ENCODE results near the gene FBXO30.

FBXO30 gene

DNA sequence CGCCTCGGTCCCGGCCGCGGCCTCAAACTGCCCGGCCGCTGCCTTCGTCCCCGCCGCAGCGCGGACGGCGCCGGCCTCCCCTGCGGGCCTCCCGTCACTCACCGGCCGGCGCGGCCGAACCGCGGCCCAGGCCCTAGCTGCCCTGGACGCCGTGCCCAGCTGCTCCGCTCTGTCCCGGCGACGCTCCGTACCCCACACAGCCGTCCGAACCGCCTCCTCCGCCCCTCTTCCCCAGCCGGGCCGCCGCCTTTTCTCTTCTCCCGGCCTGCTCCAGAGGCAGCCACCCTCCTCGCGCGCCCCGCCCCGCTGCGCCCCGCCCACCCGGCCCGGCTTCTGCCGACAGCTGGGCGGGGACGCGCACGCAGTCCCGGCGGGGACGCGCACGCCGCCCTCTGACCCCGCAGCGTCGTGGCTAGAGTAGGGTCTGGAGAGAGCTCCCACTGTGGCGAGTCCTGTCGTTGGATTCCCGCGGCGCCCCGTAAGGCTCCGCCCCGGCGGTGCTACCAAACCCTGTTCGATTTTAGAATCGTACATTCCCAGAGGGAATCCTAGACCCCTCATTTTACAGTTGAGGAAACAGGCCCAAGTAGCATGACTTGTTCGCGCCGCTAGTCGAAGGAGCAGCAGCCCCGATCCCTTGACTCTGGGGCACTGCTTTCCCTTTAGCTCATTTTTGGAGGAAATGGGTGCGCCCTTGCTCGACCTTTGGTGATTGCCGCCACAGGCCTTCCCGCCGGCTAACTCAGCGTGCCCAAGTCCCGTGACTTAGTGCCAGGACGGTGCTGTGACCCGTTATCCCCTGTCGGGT, at the start of gene FBXO30:
FBXO30 (minus strand) TSS at position 295 of the 808 bp plus-strand sequence. CDS start 8,390 bp downstream, outside the sequence.
- peak; percentile 87 for DNase-seq (ENCODE audit: low read depth)

DNA sequence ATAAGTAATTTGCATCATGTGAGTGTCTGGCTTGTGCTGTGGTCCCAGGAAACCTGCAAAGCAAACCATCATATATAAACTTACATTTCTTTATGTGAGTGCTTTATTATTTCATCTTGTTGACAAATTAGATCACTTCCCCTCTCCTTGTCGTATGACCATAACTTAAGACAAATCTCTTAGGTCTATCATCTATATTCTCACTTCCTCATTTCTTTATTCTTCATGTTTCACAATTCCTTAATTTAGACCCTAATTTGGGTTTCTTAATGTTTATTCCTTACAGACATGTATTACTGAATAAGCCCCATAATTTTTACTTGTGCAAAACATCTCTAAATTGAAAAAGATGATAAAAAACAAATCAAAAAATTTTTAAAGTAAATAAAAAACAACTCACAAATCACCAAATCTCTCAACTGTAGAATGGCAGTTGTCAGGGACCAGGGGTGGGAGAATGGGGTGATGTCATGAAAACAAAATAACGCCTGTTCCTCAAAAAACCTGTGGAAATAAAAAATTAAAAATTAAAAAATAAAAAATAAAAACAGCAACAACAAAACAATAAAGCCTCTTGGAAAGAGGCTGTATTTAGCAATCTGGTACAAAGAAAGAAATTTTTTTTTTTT, 49.5 kb upstream of the FBXO30 start:
- no peak for DNase-seq (ENCODE audit: low read depth)

- no peak for DNase-seq (ENCODE audit: low read depth)
Observed at GRCh38 chr6:145863366-145863765, 48.8 kb upstream of the FBXO30 start.

DNA sequence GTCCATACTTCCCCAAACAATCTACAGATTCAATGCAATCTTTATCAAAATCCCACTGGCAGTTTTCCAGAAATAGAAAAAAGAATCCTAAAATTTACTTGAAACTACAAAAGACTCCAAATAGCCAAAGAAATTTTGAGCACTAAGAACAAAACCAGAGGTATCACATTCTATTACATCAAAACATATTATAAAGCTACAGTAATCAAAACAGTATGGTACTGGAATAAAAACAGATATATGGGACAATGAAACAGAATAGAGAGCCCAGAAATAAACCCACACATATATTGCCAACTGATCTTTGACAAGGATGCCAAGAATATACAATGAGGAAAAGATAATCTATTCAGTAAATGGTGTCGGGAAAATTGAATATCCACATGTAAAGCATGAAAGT, 46.0 kb upstream of the FBXO30 start:
- DNase-seq (ENCODE audit: low read depth) = no peak

GRCh38 chr6:145850671-145851070, 36.1 kb upstream of the FBXO30 start:
- DNase-seq (ENCODE audit: low read depth) = no peak

- DNase-seq (ENCODE audit: low read depth) = no peak
Observed at GRCh38 chr6:145848541-145848940, 33.9 kb upstream of the FBXO30 start.

DNA sequence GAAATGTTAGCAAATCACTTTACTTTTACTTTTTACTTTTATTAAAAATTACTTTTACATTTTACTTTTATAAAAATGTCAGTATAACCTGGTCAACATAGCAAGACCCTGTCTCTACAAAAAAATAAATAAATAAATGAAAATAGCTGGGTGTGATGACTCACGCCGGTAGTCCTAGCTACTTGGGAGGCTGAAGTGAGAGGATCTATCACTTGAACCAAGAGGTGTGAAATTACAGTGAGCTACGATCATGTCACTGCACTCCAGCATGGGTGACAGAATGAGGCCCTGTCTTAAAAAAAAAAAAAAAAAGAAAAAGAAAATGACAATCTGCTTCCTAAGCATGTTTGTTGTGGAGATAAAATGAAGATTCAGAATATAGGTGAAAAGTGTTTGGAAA, 31.0 kb upstream of the FBXO30 start:
- DNase-seq (ENCODE audit: low read depth) = no peak

GRCh38 chr6:145844933-145845540, 30.4 kb upstream of the FBXO30 start:
- no peak for DNase-seq (ENCODE audit: low read depth)

- no peak for DNase-seq (ENCODE audit: low read depth)
Observed at GRCh38 chr6:145842693-145843546, 28.3 kb upstream of the FBXO30 start.

- no peak for DNase-seq (ENCODE audit: low read depth)
Observed at GRCh38 chr6:145841668-145842067, 27.1 kb upstream of the FBXO30 start.

DNA sequence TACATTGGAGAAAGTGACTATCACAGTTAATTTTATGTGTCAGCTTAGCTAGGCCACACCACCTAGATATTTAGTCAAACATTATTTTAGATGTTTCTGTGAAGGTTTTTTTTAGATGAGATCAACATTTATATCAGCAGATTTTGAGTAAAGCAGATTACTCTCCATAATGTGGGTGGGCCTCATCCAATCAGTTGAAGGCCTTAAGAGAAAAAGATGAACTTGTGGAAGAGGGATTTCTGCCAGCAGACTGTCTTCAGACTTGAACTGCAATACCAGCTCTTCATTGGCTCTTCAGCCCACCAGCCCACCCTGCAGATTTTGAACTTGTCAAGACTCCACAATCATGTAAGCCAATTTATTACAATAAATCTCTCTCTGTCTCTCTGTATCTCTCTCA, 25.1 kb upstream of the FBXO30 start:
- no peak for DNase-seq (ENCODE audit: low read depth)

DNA sequence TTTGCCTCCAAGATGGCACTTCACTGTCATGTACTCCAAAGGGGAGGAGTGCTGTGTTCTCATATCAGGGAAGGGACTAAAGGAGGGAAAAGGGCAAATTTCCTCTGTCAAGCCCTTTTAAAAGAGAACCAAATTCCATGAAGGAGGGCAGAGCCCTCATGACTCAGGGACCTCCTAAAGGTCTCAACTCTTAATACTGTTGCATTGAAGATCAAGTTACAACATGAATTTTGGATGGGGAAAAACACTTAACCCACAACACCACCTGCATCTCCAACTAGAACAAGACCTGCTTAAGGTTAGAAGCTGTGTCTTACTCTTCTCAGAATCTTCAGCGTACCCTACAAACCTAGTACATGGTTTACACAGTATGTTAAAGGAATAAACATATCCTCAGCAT, 23.7 kb upstream of the FBXO30 start:
- no peak for DNase-seq (ENCODE audit: low read depth)

- no peak for DNase-seq (ENCODE audit: low read depth)
Observed at GRCh38 chr6:145836772-145837171, 22.2 kb upstream of the FBXO30 start.

DNA sequence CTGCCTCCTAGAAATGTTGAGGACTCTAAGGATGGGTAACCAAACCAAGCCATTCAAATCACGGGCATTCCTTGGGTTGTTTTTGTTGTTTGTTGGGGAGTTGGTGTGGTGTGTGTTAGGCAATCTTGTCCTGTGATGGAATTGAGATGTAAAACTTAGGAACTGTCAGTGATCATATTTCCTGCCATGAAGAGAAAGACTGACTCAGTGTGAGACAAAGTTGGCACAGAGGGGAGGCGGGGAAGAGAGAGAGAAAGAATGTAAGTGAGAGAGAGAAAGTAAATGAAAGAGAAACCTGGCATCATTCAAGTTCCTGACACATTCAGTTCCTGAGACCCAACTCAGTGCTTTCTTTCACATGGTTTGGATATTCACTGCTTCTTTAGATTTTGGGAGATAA, 21.6 kb upstream of the FBXO30 start:
- DNase-seq (ENCODE audit: low read depth) = no peak

DNA sequence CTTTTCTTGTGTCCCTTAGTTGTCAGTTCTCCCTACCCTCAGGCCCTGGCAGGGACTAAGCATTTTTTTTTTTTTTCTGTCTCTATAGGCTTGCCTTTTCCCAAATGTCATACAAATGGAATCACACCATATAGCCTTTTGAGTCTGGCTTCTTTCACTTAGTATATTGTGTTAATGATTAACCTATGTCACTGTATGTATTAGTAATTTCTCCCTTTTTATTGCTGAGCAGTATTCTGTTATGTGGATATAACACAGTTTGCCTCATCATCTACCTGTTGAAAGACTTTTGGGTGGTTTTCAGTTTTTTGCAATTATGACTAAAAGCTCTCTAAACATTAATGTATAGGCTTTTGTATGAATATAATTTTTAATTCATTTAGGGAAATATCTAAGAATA, 16.0 kb upstream of the FBXO30 start:
- DNase-seq (ENCODE audit: low read depth) = no peak

- no peak for DNase-seq (ENCODE audit: low read depth)
Observed at GRCh38 chr6:145829950-145830349, 15.4 kb upstream of the FBXO30 start.

DNA sequence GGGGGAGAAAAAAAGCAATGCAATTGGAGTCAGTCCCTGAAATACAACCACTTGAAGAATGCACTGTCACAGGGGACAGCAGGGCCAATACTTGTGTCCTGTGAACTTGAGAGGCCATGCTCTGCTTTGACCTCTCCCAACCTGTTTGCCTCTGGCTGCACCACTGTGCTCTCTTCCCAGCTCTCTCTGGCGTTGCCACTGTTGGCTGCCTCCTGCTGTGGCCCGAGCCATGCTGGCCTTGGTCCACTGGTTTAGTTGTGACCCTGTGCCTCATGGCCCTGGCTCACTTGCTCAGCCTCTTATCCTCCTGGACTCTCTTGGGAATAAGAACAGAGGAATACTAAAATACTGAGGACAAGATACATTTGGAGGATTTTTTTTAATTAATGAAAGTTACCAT, 14.5 kb upstream of the FBXO30 start:
- DNase-seq (ENCODE audit: low read depth) = no peak

DNA sequence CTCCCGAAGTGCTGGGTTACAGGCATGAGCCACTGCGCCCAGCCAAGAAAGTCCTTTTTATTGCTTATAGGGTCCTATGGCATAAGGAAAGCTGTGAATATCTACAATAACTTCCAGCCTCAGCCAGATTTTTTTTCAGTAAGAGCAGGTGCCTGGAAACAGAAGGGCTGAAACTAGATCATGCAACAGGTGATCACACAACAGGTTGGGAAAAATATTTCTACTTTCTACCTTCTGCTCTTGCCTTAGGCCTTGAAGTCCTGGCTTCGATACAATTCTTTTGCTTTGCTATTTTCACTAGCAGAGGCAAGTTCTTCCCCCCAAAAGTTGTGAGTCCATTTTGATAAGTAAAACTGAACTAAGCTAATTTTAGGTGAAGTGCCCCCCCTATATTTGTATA, 9.7 kb upstream of the FBXO30 start:
- no peak for DNase-seq (ENCODE audit: low read depth)

GRCh38 chr6:145823328-145823944, 8.8 kb upstream of the FBXO30 start:
- DNase-seq (ENCODE audit: low read depth) = no peak

DNA sequence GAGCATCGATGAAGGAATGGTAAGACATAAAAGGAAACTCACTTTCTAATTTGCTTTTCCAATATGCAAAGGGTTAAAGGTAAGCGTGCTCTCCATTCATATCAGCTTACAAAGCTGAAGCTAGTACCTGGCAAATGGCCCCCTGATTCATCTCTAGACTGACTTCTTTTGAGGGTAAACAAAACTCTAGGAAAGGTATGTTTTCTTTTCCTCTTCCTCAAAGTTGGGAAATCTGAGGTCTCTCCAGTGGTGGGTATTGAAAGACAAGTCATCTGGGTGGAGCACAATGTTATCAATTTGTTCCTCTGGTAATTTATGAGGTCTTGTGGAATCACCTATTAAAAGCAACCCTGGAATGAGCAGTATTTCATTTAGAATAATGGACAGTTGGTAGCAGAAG, 7.9 kb upstream of the FBXO30 start:
- no peak for DNase-seq (ENCODE audit: low read depth)

- DNase-seq (ENCODE audit: low read depth) = no peak
Observed at GRCh38 chr6:145819994-145820393, 5.4 kb upstream of the FBXO30 start.

DNA sequence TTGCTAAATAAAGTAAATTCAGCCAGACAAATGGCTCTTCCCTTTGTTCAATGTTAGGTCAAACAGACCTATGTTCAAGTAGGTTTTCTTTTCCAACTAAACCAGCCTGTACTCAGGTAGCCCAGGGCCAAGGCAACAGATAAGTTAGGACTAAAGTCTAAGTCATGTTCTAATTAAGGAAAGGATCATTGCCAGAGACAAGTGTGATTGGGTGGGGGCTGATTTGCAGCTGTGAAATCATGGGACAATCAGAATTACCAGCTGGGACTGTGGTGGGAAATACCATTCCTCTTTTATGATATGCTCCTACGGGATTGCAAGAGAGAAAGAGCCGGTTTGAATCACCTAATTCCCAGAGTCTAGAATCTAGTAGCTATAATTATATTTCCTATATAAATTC, 4.2 kb upstream of the FBXO30 start:
- no peak for DNase-seq (ENCODE audit: low read depth)
